Thymus (tissue), 11 donors: Measurements from ENCODE around the gene FIGN. TPM values are rescaled to one million over a fixed set of nuclear protein-coding genes. Genes with fewer than 3 reads are reported as not detected.

Source experiments
- DNase-seq, 9 donors: peaks; one replicate each; pipeline ENCODE4 v3.0.0-alpha.2; 2013; ENCODE audit warnings: low spot score in 9 of 9, low read depth in 6 of 9, missing footprints in 1 of 9
- H3K27ac ChIP-seq, 2 donors: one replicate each; pipeline ENCODE4 v1.5.1; 2013; ENCODE audit warnings: control low read depth in 1 of 2, low read depth in 1 of 2, low read length in 1 of 2, mild to moderate bottlenecking in 1 of 2, moderate library complexity in 1 of 2
- H3K27me3 ChIP-seq, 2 donors: one replicate each; pipeline ENCODE4 v1.5.1; 2013; ENCODE audit warnings: low read length in 1 of 2; ENCODE audit not compliant: control insufficient read depth in 2 of 2, insufficient read depth in 1 of 2
- H3K36me3 ChIP-seq, 2 donors: one replicate each; pipeline ENCODE4 v1.5.1; 2013; ENCODE audit warnings: low read length in 1 of 2, mild to moderate bottlenecking in 1 of 2, moderate library complexity in 1 of 2; ENCODE audit not compliant: control insufficient read depth in 2 of 2, insufficient read depth in 2 of 2
- H3K4me1 ChIP-seq, 2 donors: one replicate each; pipeline ENCODE4 v1.5.1; 2013; ENCODE audit warnings: low read length in 2 of 2; ENCODE audit not compliant: control insufficient read depth in 2 of 2, insufficient read depth in 2 of 2
- H3K4me3 ChIP-seq, 2 donors: one replicate each; pipeline ENCODE4 v1.5.1; 2013; ENCODE audit warnings: low read length in 2 of 2, control low read depth in 1 of 2, mild to moderate bottlenecking in 1 of 2
- H3K9me3 ChIP-seq, 2 donors: one replicate each; pipeline ENCODE4 v1.5.1; 2013; ENCODE audit warnings: low read length in 1 of 2, mild to moderate bottlenecking in 1 of 2; ENCODE audit not compliant: control insufficient read depth in 2 of 2, insufficient read depth in 1 of 2
- WGBS: extraction: QIAGEN DNeasy Blood & Tissue Kit; methylation state at CpG from one replicate; pipeline ENCODE4 v1.1.7; 2013; 5-methylcytosine and 5-hydroxymethylcytosine counted together
- polyA plus RNA-seq: library from polyadenylated mRNA; stranded (reverse); fragments of 200-250 nt; gene quantifications from one replicate; pipeline ENCODE4 v1.2.3, GENCODE V29; 2013
- total RNA-seq: library from RNA; stranded (reverse); fragments of 120-200 nt; gene quantifications from one replicate; pipeline ENCODE4 v1.2.4, GENCODE V29; 2013
- donor health status: healthy.

Gene FIGN
- total and polyA plus RNA-seq, 2 donors = 0.09 to 0.21 TPM

DNA sequence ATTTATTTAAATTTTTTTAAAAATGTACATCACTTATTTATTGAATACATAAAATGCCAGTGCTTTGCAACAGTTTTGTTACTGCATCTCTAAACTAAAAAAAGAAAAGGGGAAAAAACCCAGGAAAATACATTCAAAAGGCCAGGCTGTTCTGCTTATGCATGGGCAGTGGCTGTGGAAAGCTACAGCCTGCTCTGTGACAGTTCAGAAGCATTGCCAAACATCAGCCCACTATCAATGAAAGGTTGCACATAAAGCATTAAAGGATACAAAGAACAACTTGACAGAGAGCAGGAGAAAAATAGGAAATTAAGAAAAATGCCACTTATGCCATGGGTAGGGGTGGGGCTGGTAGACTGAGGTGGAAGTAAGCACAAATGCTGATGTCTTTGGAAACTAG is 128.2 kb downstream of the FIGN start:
- no peaks in the 10 kb centered on the region for H3K27me3 ChIP-seq
- H3K27ac ChIP-seq = no peak overlapping the region
- H3K36me3 ChIP-seq = no peaks in the 10 kb centered on the region
- no peaks in the 10 kb centered on the region for H3K9me3 ChIP-seq
- DNase-seq = no peak
- no peak overlapping the region for H3K4me3 ChIP-seq
- H3K4me1 ChIP-seq = no peaks in the 10 kb centered on the region

GRCh38 chr2:163606878-163607277 is 128.9 kb downstream of the FIGN start:
- no peak overlapping the region for H3K4me3 ChIP-seq
- 92% methylated on average over 3 of the region's 3 CpGs for WGBS
- H3K27me3 ChIP-seq = no peaks in the 10 kb centered on the region
- H3K9me3 ChIP-seq = no peaks in the 10 kb centered on the region
- H3K4me1 ChIP-seq = no peaks in the 10 kb centered on the region
- DNase-seq = no peak
- no peaks in the 10 kb centered on the region for H3K36me3 ChIP-seq
- H3K27ac ChIP-seq = no peak overlapping the region

GRCh38 chr2:163605779-163606178 is 130.0 kb downstream of the FIGN start:
- no peak overlapping the region for H3K27ac ChIP-seq
- H3K9me3 ChIP-seq = no peaks in the 10 kb centered on the region
- 72% methylated on average over 2 of the region's 2 CpGs for WGBS
- H3K4me3 ChIP-seq = no peak overlapping the region
- no peak for DNase-seq
- no peaks in the 10 kb centered on the region for H3K36me3 ChIP-seq
- no peaks in the 10 kb centered on the region for H3K4me1 ChIP-seq
- H3K27me3 ChIP-seq = no peaks in the 10 kb centered on the region

DNA sequence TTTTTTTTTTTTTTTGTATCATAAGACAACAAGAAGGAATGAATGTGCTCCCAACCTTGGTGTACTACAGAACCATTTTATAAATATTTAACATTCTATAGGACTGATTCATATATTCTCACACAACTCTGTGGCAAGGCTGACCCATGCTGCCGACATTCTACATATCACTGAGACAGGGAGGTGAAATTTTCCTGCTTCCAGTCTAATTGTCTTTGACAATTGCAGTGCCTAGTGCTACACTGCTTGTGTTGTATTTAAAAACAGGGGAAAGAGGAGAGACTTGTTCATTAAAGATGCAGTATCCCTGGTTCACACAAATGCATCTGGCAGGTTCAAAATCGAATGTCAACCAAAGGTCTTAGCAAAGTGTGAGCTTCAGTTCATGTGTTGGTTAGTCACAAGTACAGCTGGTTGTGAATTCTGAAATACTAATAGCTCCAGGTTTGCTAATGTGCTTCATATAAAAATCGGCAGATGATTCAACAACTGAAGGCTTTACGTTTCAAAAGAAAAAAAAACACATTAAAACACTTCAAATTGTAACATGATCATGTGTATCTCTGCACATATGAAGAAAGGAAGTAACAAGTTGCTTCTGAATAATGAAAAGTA is 130.8 kb downstream of the FIGN start:
- no peaks in the 10 kb centered on the region for H3K36me3 ChIP-seq
- H3K27ac ChIP-seq = no peak overlapping the region
- WGBS = 87% methylated on average over 4 of the region's 4 CpGs
- no peaks in the 10 kb centered on the region for H3K9me3 ChIP-seq
- no peak overlapping the region for H3K4me3 ChIP-seq
- no peak for DNase-seq
- no peaks in the 10 kb centered on the region for H3K27me3 ChIP-seq
- no peaks in the 10 kb centered on the region for H3K4me1 ChIP-seq

DNA sequence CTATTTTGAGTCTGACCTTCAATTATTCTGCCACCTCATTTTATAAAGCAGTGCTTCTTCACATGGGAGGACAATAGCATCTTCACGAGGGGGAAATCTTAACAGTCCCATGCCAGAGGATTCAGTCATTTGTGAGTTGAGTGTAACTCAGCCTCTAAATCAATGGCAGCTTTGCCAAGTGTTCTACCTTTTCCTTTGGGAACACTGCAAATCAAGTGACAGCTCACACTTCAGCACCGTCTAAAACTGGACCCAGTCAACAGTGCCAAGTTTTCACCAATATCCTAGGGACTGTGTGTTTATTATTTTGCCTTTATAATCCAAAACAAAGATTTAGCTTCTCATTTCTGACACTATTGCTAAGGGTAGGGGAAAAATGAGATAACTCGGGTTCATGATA is 133.6 kb downstream of the FIGN start:
- H3K27me3 ChIP-seq = no peaks in the 10 kb centered on the region
- no peak overlapping the region for H3K27ac ChIP-seq
- H3K4me1 ChIP-seq = no peaks in the 10 kb centered on the region
- H3K36me3 ChIP-seq = no peaks in the 10 kb centered on the region
- WGBS = 86% methylated on average over 3 of the region's 3 CpGs
- no peak for DNase-seq
- H3K4me3 ChIP-seq = no peak overlapping the region
- H3K9me3 ChIP-seq = peaks cover 0 to 2% of the 10 kb centered on the region in 2 donors

DNA sequence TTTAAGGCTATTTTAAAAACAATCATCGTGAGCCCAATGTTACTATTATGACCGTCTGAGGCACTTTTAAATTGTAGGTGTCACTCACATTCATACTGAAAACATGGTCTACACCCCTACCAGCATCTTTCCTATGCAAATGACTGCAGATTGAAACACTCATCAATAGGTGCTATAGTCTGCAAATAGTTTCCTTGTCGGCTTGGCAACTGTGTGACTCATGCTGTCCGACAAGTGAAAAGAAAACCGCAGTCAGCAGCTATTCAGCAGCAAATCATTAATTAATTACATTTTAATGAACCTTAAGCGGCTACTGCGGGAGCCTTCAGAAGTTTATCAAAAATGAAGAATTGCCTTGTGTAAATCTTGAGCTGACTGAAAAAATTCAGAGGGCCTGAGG is 134.4 kb downstream of the FIGN start:
- no peak for DNase-seq
- no peak overlapping the region for H3K4me3 ChIP-seq
- H3K4me1 ChIP-seq = no peaks in the 10 kb centered on the region
- H3K36me3 ChIP-seq = no peaks in the 10 kb centered on the region
- H3K27me3 ChIP-seq = no peaks in the 10 kb centered on the region
- peaks cover 0 to 2% of the 10 kb centered on the region in 2 donors for H3K9me3 ChIP-seq
- no peak overlapping the region for H3K27ac ChIP-seq
- WGBS = 89% methylated on average over 7 of the region's 7 CpGs

DNA sequence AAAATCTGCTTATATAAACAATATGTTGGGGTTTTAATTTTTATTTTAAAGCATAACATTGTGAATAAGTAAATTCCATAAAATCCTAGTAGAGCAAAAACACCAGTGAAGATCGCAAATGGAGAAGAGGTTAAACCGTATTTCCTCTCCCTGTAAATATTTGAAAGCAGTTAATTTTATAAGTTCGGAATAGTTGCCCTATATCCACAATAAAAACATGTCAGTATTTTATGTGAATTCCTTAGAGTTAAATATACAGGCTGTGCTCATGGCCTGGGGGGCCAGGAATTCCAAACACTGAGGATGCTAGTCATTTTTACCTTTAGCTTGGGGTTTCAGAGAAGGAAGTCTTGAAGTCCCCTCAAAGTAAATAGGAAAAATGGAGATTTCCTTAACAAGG is 135.0 kb downstream of the FIGN start:
- Histone ChIP-seq H3K27ac (no peak overlapping the region), H3K27me3 (no peaks in the 10 kb centered on the region), H3K4me1 (no peaks in the 10 kb centered on the region), H3K36me3 (no peaks in the 10 kb centered on the region), H3K9me3 (peaks cover 0 to 2% of the 10 kb centered on the region in 2 donors), H3K4me3 (no peak overlapping the region)
- 98% methylated on average over 3 of the region's 3 CpGs for WGBS
- DNase-seq = no peak

DNA sequence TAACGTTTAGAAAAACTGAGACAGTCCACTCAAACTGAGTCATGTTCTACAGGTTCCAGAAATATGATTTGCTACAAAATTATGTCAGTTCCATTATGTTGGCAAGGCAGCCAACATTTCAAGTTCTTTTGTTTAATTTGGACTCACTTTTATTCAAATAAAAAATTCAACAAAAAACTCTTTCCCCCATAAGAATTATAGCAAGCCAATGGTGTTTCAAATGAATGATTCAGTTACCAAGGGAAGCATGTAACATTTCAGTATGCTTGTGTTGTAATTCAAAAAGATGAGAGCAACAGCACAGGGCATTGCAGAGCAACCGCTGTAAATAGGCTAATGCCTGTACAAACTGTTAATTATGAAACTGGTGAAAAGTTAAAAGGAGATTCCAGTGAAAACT is 140.8 kb downstream of the FIGN start:
- 80% methylated on average over 2 of the region's 2 CpGs for WGBS
- Histone ChIP-seq H3K27ac (no peak overlapping the region), H3K4me1 (no peaks in the 10 kb centered on the region), H3K27me3 (no peaks in the 10 kb centered on the region), H3K36me3 (no peaks in the 10 kb centered on the region), H3K4me3 (no peak overlapping the region), H3K9me3 (peaks cover 0 to 2% of the 10 kb centered on the region in 2 donors)
- DNase-seq = no peak

DNA sequence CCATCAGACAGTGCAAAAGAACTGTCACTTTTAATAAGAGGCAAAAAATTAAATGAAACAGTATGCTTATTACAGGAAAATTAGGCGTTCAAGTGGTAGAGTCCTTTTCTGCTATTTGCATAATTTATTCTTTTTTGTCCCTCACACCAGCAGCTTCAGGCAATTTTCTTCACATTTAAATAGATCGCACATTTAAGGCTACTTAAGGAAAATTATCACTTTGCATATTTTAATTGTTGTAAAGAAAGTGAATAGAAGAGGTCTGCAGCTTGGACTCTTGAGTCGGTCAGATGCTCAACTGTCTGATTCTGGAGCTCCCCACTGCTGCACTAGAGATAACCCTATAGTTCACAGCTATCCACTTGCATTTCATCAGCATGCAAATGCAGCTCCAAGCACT is 141.3 kb downstream of the FIGN start:
- Histone ChIP-seq H3K36me3 (no peaks in the 10 kb centered on the region), H3K4me3 (no peak overlapping the region), H3K9me3 (peaks cover 0 to 2% of the 10 kb centered on the region in 2 donors), H3K4me1 (no peaks in the 10 kb centered on the region), H3K27ac (no peak overlapping the region), H3K27me3 (no peaks in the 10 kb centered on the region)
- WGBS = 87% methylated on average over 3 of the region's 3 CpGs
- no peak for DNase-seq

DNA sequence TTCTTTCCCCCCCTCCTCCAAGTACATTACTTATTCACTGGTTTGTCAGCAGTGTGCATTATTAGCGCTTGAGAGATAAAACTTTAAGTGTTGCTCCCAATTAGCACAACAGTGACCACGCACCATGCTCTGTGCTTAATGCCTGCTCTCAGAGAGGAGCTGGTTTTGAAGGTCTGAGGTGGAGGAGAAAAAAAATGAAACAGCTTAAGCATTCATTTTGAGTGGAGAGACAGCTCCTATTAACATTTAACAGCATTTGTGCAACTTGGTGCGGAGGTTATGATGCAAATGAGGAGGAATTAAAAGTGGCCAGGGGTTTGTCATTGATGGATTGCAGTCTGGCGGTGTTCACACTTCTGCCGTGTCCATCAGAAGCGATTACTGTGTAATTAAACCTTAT is 141.8 kb downstream of the FIGN start:
- Histone ChIP-seq H3K36me3 (no peaks in the 10 kb centered on the region), H3K4me1 (no peaks in the 10 kb centered on the region), H3K27me3 (no peaks in the 10 kb centered on the region), H3K4me3 (no peak overlapping the region), H3K9me3 (peaks cover 0 to 2% of the 10 kb centered on the region in 2 donors), H3K27ac (no peak overlapping the region)
- WGBS = 89% methylated on average over 6 of the region's 6 CpGs
- no peak for DNase-seq
